Memory B cell (primary cell): ENCODE measurements around the gene MYBPC2.

Experiments used
- ATAC-seq: fragments of 150-1000 bp; cut with Tn5 transposase; 2 replicates; pipeline ENCODE4 v1.10.0; 2021; ENCODE audit warnings: low read depth, mild to moderate bottlenecking, moderate library complexity
- DNase-seq, 2 donors: peaks; one replicate each; pipeline ENCODE4 v3.0.0; 2022; ENCODE audit warnings: low spot score in 2 of 2
- H3K27ac Mint-ChIP-seq: one replicate; pipeline ENCODE4 v1.8.0; 2022; ENCODE audit warnings: mild to moderate bottlenecking, moderate library complexity, mixed read lengths
- H3K27me3 Mint-ChIP-seq: one replicate; pipeline ENCODE4 v1.8.0; 2022; ENCODE audit warnings: mixed read lengths
- H3K36me3 Mint-ChIP-seq: one replicate; pipeline ENCODE4 v1.8.0; 2022; ENCODE audit warnings: mild to moderate bottlenecking, mixed read lengths
- H3K4me1 Mint-ChIP-seq: one replicate; pipeline ENCODE4 v1.8.0; 2022; ENCODE audit warnings: mixed read lengths
- H3K4me3 Mint-ChIP-seq: one replicate; pipeline ENCODE4 v1.8.0; 2022; ENCODE audit warnings: mild to moderate bottlenecking, moderate library complexity, mixed read lengths
- H3K9me3 Mint-ChIP-seq: one replicate; pipeline ENCODE4 v1.8.0; 2022; ENCODE audit warnings: mixed read lengths

Gene MYBPC2

GRCh38 chr19:50450369-50451222 is 17.9 kb downstream of the MYBPC2 start:
- no peak overlapping the region for H3K4me3 Mint-ChIP-seq
- no peaks in the 10 kb centered on the region for H3K27me3 Mint-ChIP-seq
- H3K36me3 Mint-ChIP-seq: no peaks in the 10 kb centered on the region
- ATAC-seq (no peak), DNase-seq (no peak)
- H3K9me3 Mint-ChIP-seq: no peaks in the 10 kb centered on the region
- no peaks in the 10 kb centered on the region for H3K4me1 Mint-ChIP-seq
- H3K27ac Mint-ChIP-seq: no peak overlapping the region

- Mint-ChIP-seq H3K9me3 (peaks cover 2% of the 10 kb centered on the region), H3K36me3 (no peaks in the 10 kb centered on the region), H3K27ac (no peak overlapping the region), H3K4me1 (peaks cover 3% of the 10 kb centered on the region), H3K4me3 (no peak overlapping the region), H3K27me3 (no peaks in the 10 kb centered on the region)
- ATAC-seq (no peak), DNase-seq (no peak)
Observed at GRCh38 chr19:50451223-50451534, 18.5 kb downstream of the MYBPC2 start.

- H3K4me1 Mint-ChIP-seq: peaks cover 3% of the 10 kb centered on the region
- no peak for ATAC-seq
- peaks cover 2% of the 10 kb centered on the region for H3K9me3 Mint-ChIP-seq
- DNase-seq: no peak
- no peak overlapping the region for H3K4me3 Mint-ChIP-seq
- no peaks in the 10 kb centered on the region for H3K36me3 Mint-ChIP-seq
- no peak overlapping the region for H3K27ac Mint-ChIP-seq
- H3K27me3 Mint-ChIP-seq: no peaks in the 10 kb centered on the region
Observed at GRCh38 chr19:50453243-50453642, 20.6 kb downstream of the MYBPC2 start.

GRCh38 chr19:50455992-50456391 is 23.3 kb downstream of the MYBPC2 start:
- no peaks in the 10 kb centered on the region for H3K27me3 Mint-ChIP-seq
- no peaks in the 10 kb centered on the region for H3K36me3 Mint-ChIP-seq
- H3K9me3 Mint-ChIP-seq: peaks cover 2% of the 10 kb centered on the region
- H3K4me3 Mint-ChIP-seq: no peak overlapping the region
- no peak for ATAC-seq
- peaks cover 15% of the 10 kb centered on the region for H3K4me1 Mint-ChIP-seq
- no peak for DNase-seq
- no peak overlapping the region for H3K27ac Mint-ChIP-seq

GRCh38 chr19:50457300-50457699 is 24.6 kb downstream of the MYBPC2 start:
- ATAC-seq: no peak
- Mint-ChIP-seq H3K9me3 (peaks cover 2% of the 10 kb centered on the region), H3K36me3 (no peaks in the 10 kb centered on the region)

GRCh38 chr19:50458396-50459066 is 25.8 kb downstream of the MYBPC2 start:
- H3K4me3 Mint-ChIP-seq: no peak overlapping the region
- H3K4me1 Mint-ChIP-seq: peaks cover 19% of the 10 kb centered on the region
- peaks cover 2% of the 10 kb centered on the region for H3K9me3 Mint-ChIP-seq
- no peaks in the 10 kb centered on the region for H3K27me3 Mint-ChIP-seq
- no peak overlapping the region for H3K27ac Mint-ChIP-seq
- DNase-seq (no peak), ATAC-seq (no peak)
- no peaks in the 10 kb centered on the region for H3K36me3 Mint-ChIP-seq

More at GRCh38 chr19:50457300-50457699, 24.6 kb downstream of the MYBPC2 start:
- peaks cover 19% of the 10 kb centered on the region for H3K4me1 Mint-ChIP-seq
- H3K27me3 Mint-ChIP-seq: no peaks in the 10 kb centered on the region
- no peak for DNase-seq
- no peak overlapping the region for H3K4me3 Mint-ChIP-seq
- H3K27ac Mint-ChIP-seq: no peak overlapping the region

- ATAC-seq: no peak
- Mint-ChIP-seq H3K27ac (no peak overlapping the region), H3K4me1 (peaks cover 19% of the 10 kb centered on the region), H3K4me3 (no peak overlapping the region), H3K27me3 (no peaks in the 10 kb centered on the region), H3K36me3 (no peaks in the 10 kb centered on the region), H3K9me3 (peaks cover 2% of the 10 kb centered on the region)
- no peak for DNase-seq
Observed at GRCh38 chr19:50459067-50459456, 26.4 kb downstream of the MYBPC2 start.

GRCh38 chr19:50459638-50460037 is 26.9 kb downstream of the MYBPC2 start:
- Mint-ChIP-seq H3K4me3 (peak overlapping the region; percentile 60), H3K4me1 (peaks cover 19% of the 10 kb centered on the region), H3K27me3 (no peaks in the 10 kb centered on the region), H3K27ac (peak overlapping the region; percentile 97), H3K36me3 (no peaks in the 10 kb centered on the region), H3K9me3 (peaks cover 2% of the 10 kb centered on the region)
- DNase-seq: no peak
- ATAC-seq: no peak

GRCh38 chr19:50460161-50460765 is 27.6 kb downstream of the MYBPC2 start:
- peak overlapping the region; percentile 60 for H3K4me3 Mint-ChIP-seq
- H3K9me3 Mint-ChIP-seq: peaks cover 2% of the 10 kb centered on the region
- ATAC-seq: peak; percentile 79
- peaks cover 19% of the 10 kb centered on the region for H3K4me1 Mint-ChIP-seq
- no peaks in the 10 kb centered on the region for H3K36me3 Mint-ChIP-seq
- peak; percentile 39 to 44 for DNase-seq
- H3K27me3 Mint-ChIP-seq: no peaks in the 10 kb centered on the region
- H3K27ac Mint-ChIP-seq: peak overlapping the region; percentile 97

- peak overlapping the region; percentile 60 for H3K4me3 Mint-ChIP-seq
- H3K36me3 Mint-ChIP-seq: no peaks in the 10 kb centered on the region
- peak overlapping the region; percentile 82 for H3K27ac Mint-ChIP-seq
- peaks cover 16% of the 10 kb centered on the region for H3K4me1 Mint-ChIP-seq
- DNase-seq: peak; percentile 66 to 73
- peak; percentile 60 for ATAC-seq
- no peaks in the 10 kb centered on the region for H3K27me3 Mint-ChIP-seq
- H3K9me3 Mint-ChIP-seq: no peaks in the 10 kb centered on the region
Observed at GRCh38 chr19:50461066-50461875, 28.6 kb downstream of the MYBPC2 start.

- Mint-ChIP-seq H3K36me3 (no peaks in the 10 kb centered on the region), H3K4me3 (no peak overlapping the region), H3K27ac (no peak overlapping the region), H3K9me3 (no peaks in the 10 kb centered on the region), H3K27me3 (peaks cover 4% of the 10 kb centered on the region), H3K4me1 (peaks cover 19% of the 10 kb centered on the region)
- no peak for ATAC-seq
- DNase-seq: no peak
Observed at GRCh38 chr19:50462970-50463369, 30.3 kb downstream of the MYBPC2 start.

- H3K4me1 Mint-ChIP-seq: peaks cover 19% of the 10 kb centered on the region
- H3K36me3 Mint-ChIP-seq: no peaks in the 10 kb centered on the region
- H3K27me3 Mint-ChIP-seq: peaks cover 6% of the 10 kb centered on the region
- ATAC-seq: no peak
- H3K9me3 Mint-ChIP-seq: no peaks in the 10 kb centered on the region
- no peak for DNase-seq
- no peak overlapping the region for H3K27ac Mint-ChIP-seq
- no peak overlapping the region for H3K4me3 Mint-ChIP-seq
Observed at GRCh38 chr19:50464348-50464747, 31.7 kb downstream of the MYBPC2 start.

- Mint-ChIP-seq H3K9me3 (no peaks in the 10 kb centered on the region), H3K27me3 (peaks cover 6% of the 10 kb centered on the region), H3K4me3 (no peak overlapping the region), H3K36me3 (no peaks in the 10 kb centered on the region), H3K4me1 (peaks cover 13% of the 10 kb centered on the region), H3K27ac (no peak overlapping the region)
- ATAC-seq (no peak), DNase-seq (no peak)
Observed at GRCh38 chr19:50465000-50465399, 32.3 kb downstream of the MYBPC2 start.
